Fibroblast of villous mesenchyme (primary cell): ENCODE results near the gene SLIT3. TPM values are rescaled to one million over a fixed set of nuclear protein-coding genes. Genes with fewer than 3 reads are reported as not detected.

ENCODE experiments used
- DNase-seq: peaks from one replicate; pipeline ENCODE4 v3.0.0-alpha.2; 2010; ENCODE audit warnings: low read depth
- H3K4me3 ChIP-seq: 2 replicates; pipeline ENCODE4 v1.5.1; 2011; ENCODE audit warnings: low read depth, mild to moderate bottlenecking, low read length
- CTCF ChIP-seq: IDR thresholded peaks from 2 replicates; pipeline ENCODE4 v1.5.1; 2012; ENCODE audit warnings: low read depth, mild to moderate bottlenecking, low read length; ENCODE audit not compliant: insufficient read depth
- total RNA-seq: library from RNA; depleted of rRNA; stranded (reverse); fragments of >200 nt; gene quantifications from 2 replicates; pipeline ENCODE4 v1.2.3, GENCODE V29; 2012

Gene SLIT3
- total RNA-seq, 1 donor = under 0.01 TPM

GRCh38 chr5:169029037-169029436 is 271.9 kb downstream of the SLIT3 start:
- no peak overlapping the region for H3K4me3 ChIP-seq
- TF ChIP-seq CTCF = no peak
- no peak for DNase-seq

GRCh38 chr5:169027501-169028061 is 273.4 kb downstream of the SLIT3 start:
- no peak overlapping the region for H3K4me3 ChIP-seq
- DNase-seq = no peak
- TF ChIP-seq CTCF = no peak

GRCh38 chr5:169025491-169025890 is 275.4 kb downstream of the SLIT3 start:
- no peak for TF ChIP-seq CTCF
- DNase-seq = no peak
- H3K4me3 ChIP-seq = no peak overlapping the region

GRCh38 chr5:169024421-169024820 is 276.5 kb downstream of the SLIT3 start:
- no peak overlapping the region for H3K4me3 ChIP-seq
- no peak for TF ChIP-seq CTCF
- no peak for DNase-seq

- no peak overlapping the region for H3K4me3 ChIP-seq
- no peak for TF ChIP-seq CTCF
- DNase-seq = no peak
These were observed 278.2 kb downstream of the SLIT3 start for GRCh38 chr5:169022718-169023117.

- DNase-seq = no peak
- TF ChIP-seq CTCF = no peak
- H3K4me3 ChIP-seq = no peak overlapping the region
These were observed 280.8 kb downstream of the SLIT3 start for GRCh38 chr5:169020102-169020501.

- TF ChIP-seq CTCF = no peak
- H3K4me3 ChIP-seq = no peak overlapping the region
- no peak for DNase-seq
These were observed 282.0 kb downstream of the SLIT3 start for GRCh38 chr5:169018925-169019324.
